HepG2 (cell line): ENCODE measurements around the gene TK1. TPM values are rescaled to one million over a fixed set of nuclear protein-coding genes. Genes with fewer than 3 reads are reported as not detected.

ENCODE experiments used
- AFF4 ChIP-seq: sonication (generic); formaldehyde crosslinking; IDR thresholded peaks from 2 replicates; pipeline ENCODE4 v1.4.0; 2020; ENCODE audit warnings: missing genetic modification reagents
- AKAP8 ChIP-seq: sonication (generic); formaldehyde crosslinking; IDR thresholded peaks from 2 replicates; pipeline ENCODE4 v1.5.1; 2020; ENCODE audit warnings: mild to moderate bottlenecking, missing genetic modification reagents
- FOXP4 ChIP-seq: sonication (generic); formaldehyde crosslinking; IDR thresholded peaks from 2 replicates; pipeline ENCODE4 v1.4.0; 2020; ENCODE audit warnings: missing genetic modification reagents
- GABPB1 ChIP-seq: IDR thresholded peaks from 2 replicates; pipeline ENCODE4 v1.6.1; 2016; ENCODE audit warnings: mild to moderate bottlenecking, missing genetic modification reagents, moderate library complexity, missing compliant biosample characterization
- HOXA3 ChIP-seq: sonication (generic); formaldehyde crosslinking; IDR thresholded peaks from 2 replicates; pipeline ENCODE4 v1.5.0; 2020; ENCODE audit warnings: missing genetic modification reagents
- PAXIP1 ChIP-seq: sonication (generic); formaldehyde crosslinking; conservative IDR thresholded peaks from 2 replicates; pipeline ENCODE4 v1.4.0; 2020; ENCODE audit warnings: mild to moderate bottlenecking, missing genetic modification reagents, moderate library complexity
- ZBTB20 ChIP-seq: sonication (generic); formaldehyde crosslinking; IDR thresholded peaks from 2 replicates; pipeline ENCODE4 v1.8.1; 2023; ENCODE audit warnings: missing genetic modification reagents, low read depth, mild to moderate bottlenecking, borderline replicate concordance
- ZBTB3 ChIP-seq: sonication (generic); formaldehyde crosslinking; IDR thresholded peaks from 2 replicates; pipeline ENCODE4 v1.4.0; 2020; ENCODE audit warnings: low read depth, mild to moderate bottlenecking, moderate library complexity, missing genetic modification reagents, borderline replicate concordance
- ZBTB46 ChIP-seq: sonication (generic); formaldehyde crosslinking; IDR thresholded peaks from 2 replicates; pipeline ENCODE4 v1.4.0; 2020; ENCODE audit warnings: mild to moderate bottlenecking, missing genetic modification reagents, borderline replicate concordance
- ZBTB7B ChIP-seq: sonication (generic); formaldehyde crosslinking; IDR thresholded peaks from 2 replicates; pipeline ENCODE4 v1.4.0; 2020; ENCODE audit warnings: missing genetic modification reagents
- ZMYM4 ChIP-seq: sonication (generic); formaldehyde crosslinking; IDR thresholded peaks from 2 replicates; pipeline ENCODE4 v1.8.1; 2023; ENCODE audit warnings: mild to moderate bottlenecking, missing genetic modification reagents
- ZNF770 ChIP-seq: sonication (generic); formaldehyde crosslinking; IDR thresholded peaks from 2 replicates; pipeline ENCODE4 v1.5.0; 2020; ENCODE audit warnings: mild to moderate bottlenecking, missing genetic modification reagents
- polyA plus RNA-seq, 8 experiments: library from polyadenylated mRNA; depleted of rRNA in 3 of 8; stranded (reverse) in 7 of 8; unstranded in 1 of 8; fragments of >200 nt; fragmentation: Illumina TruSeq in 4 of 8; extraction: Trizol in 4 of 8; gene quantifications; 2 replicates each; pipeline versions ENCODE4 v1.2.1 to v1.2.3, GENCODE V29; 2011 to 2016; ENCODE audit warnings: low read depth in 4 of 8, missing spikeins in 1 of 8, mixed read lengths in 1 of 8; ENCODE audit not compliant: insufficient read depth in 1 of 8
- total RNA-seq, 5 experiments: library from RNA; depleted of rRNA; stranded (reverse); fragments of >200 nt; fragmentation: Illumina TruSeq; extraction: Trizol; gene quantifications; 2 replicates each; pipeline ENCODE4 v1.2.3, GENCODE V29; 2016; ENCODE audit warnings: low read depth in 1 of 5

The TK1 gene
- total and polyA plus RNA-seq, 2 of the 13 experiments (the other 11 are each of a cell fraction or from before 2014, with no cell fraction given) = 45.0 to 96.0 TPM

- TF ChIP-seq GABPB1 (CRISPR knock-in tag) = peak; percentile 69
- TF ChIP-seq ZBTB3 = no peak
- peak; percentile 78 for TF ChIP-seq HOXA3 (CRISPR knock-in tag)
- TF ChIP-seq FOXP4 (CRISPR knock-in tag) = peak; percentile 16; the same call in 1 of the 2 replicates
- peak; percentile 74 for TF ChIP-seq PAXIP1 (CRISPR knock-in tag)
- TF ChIP-seq ZBTB46 (CRISPR knock-in tag) = no peak
- peak; percentile 99 for TF ChIP-seq ZNF770 (CRISPR knock-in tag)
- peak; percentile 50; the same call in 1 of the 2 replicates for TF ChIP-seq ZBTB7B (CRISPR knock-in tag)
- no peak for TF ChIP-seq AKAP8 (CRISPR knock-in tag)
- TF ChIP-seq AFF4 = no peak
- TF ChIP-seq ZMYM4 (CRISPR knock-in tag) = peak; percentile 11; the same call in 1 of the 2 replicates
- peak; percentile 72; the same call in 1 of the 2 replicates for TF ChIP-seq ZBTB20 (CRISPR knock-in tag)
These were observed 38.4 kb downstream of the TK1 start (continued) for GRCh38 chr17:78148286-78149016.
